ENCODE data around the gene OTUD5.

OTUD5 gene

DNA sequence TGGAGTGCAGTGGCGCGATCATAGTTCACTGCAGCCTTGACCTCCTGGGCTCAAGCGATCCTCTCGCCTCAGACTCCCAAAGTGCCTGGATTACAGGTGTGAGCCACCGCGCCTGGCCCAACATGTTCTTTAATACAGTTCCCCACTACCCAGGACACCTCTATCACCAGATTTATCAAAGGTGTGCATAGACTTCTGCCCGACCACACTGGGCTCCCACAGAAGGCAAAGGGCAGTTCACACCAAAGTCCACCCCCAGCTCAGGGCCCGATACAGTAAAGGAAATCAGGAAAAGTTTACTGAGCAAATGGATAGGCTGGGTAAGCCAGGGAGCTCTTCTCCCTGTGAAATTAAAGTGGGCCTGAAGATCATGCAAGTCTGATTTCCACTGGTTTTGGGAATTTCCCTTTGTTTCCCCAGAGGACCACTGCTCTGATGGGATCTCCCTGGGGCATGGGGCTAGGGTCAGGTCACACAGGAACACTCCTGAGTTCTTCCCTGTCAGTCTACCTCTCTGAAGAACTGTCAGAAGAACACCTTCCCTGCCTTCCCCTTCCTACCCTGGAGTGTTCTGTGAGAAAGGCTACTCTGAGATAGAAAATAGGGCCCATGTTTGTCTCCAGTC, 20.9 kb downstream of the OTUD5 start:
- no peak for DNase-seq (ENCODE audit: low spot score)

DNA sequence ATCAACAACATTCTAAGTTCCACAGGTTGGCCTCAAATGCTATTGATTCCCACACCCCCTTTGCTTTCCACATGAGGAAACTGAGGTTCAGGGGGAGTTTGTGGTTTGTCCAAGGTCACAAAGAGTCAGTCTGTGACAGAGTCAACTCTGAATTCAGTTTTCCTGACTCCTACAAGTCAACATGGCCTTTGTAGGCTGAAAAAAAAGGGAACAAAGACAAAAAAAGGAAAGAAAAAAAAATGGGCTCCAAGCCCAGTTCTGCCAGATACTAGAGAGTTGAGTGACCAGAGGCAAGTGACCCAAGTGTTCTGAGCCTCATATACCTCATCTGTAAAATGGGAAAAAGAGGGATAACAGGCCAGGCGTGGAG, 22.1 kb downstream of the OTUD5 start:
- no peak for DNase-seq (ENCODE audit: low spot score)

GRCh38 chrX:48934581-48935300, 22.7 kb downstream of the OTUD5 start:
- no peak for DNase-seq (ENCODE audit: low spot score)

DNA sequence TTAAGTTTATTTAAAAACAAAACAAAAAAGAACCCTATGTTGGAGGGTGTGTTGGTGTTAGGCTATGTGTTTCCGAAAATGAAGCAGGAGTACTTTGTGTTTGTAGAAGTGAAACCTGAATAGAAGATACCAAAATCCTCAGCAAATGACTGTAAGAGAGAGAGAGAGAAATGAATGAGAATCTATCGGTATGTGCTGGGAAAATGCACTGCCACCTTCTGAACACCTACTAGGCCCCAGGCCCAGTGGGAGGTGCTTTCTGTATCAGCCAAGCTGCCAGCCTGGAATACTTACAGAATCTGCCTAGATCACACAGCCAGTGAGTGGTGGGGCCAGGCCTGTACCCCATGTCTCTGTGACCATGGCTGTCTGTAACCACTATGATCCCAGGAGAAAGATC, 23.6 kb downstream of the OTUD5 start:
- no peak for DNase-seq (ENCODE audit: low spot score)

GRCh38 chrX:48927736-48928382, 29.5 kb downstream of the OTUD5 start:
- no peak for DNase-seq (ENCODE audit: low spot score)

DNA sequence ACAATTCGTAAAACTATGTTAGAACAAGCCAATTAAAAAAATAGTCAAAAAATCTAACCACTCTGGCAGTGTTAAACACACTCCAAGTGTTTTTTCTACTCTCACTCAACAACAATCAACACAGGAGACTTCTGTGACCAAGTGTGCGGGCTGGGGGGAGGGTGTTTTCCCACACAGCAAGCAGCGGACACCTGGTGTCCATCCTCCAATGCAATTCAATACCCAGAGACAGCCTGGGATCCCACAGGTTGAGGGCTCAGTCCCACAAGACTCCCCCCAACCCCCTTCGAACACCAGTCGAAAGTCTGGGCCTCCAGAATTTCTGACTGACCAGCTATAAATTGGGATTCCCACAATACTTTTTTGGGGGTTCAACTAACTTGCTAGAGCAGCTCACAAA, 30.3 kb downstream of the OTUD5 start:
- DNase-seq (ENCODE audit: low spot score): no peak

DNA sequence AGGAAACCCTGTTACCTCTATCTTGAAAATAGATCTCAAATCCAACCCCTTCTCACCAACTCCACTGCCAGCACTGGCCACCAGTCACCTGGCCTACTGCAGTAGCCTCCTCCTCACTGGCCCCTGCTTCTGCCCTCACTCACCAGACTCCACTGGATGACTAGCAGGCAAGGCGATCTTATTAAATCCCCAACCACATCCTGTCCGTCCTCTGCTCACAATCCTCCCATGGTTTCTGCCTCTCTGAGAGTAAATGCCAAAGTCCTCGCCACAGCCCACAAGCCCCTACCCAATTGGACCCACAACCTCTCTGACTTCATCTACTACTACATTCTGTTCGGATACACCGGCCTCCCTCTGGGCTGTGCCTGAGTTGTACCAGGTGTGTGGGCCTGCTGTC, 33.1 kb downstream of the OTUD5 start:
- DNase-seq (ENCODE audit: low spot score): no peak

DNA sequence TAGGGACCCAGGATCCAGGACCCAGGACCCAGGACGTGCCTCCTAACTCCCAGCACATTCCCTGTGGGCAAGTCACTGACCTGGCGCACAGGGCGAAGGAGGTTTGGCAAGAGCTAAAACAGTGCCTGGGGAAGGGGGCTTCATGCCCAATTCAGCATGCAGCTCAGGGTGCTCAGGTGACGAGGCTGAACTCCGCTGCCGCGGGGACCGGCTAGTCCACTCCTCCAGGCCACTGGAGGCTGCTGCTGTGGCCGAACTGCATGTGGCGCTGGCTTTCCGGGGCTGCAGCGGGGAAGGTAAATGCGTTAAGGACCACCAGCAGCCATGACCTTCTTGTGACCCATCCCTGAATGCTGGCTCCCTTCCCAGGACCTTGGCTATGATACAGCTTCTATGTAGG, 33.6 kb downstream of the OTUD5 start:
- no peak for DNase-seq (ENCODE audit: low spot score)

DNA sequence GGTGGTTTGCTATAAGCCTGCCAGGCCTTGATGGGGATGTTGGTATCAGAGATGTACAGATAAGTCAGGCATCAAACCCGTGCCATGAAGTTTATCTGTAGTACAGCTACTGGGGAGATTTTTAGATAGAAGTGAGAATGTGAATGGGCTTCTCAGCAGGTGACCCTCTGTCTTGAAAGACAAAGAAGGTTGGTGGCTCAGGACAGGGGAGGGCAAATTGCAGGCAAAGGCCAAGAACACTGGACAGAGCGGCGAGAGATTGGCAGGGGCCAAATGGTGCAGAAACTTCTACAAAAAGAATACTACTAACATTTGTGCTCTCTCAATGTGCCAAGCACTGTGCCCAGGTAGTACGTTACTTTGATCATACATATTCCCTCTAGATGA, 36.7 kb downstream of the OTUD5 start:
- DNase-seq (ENCODE audit: low spot score): no peak

DNA sequence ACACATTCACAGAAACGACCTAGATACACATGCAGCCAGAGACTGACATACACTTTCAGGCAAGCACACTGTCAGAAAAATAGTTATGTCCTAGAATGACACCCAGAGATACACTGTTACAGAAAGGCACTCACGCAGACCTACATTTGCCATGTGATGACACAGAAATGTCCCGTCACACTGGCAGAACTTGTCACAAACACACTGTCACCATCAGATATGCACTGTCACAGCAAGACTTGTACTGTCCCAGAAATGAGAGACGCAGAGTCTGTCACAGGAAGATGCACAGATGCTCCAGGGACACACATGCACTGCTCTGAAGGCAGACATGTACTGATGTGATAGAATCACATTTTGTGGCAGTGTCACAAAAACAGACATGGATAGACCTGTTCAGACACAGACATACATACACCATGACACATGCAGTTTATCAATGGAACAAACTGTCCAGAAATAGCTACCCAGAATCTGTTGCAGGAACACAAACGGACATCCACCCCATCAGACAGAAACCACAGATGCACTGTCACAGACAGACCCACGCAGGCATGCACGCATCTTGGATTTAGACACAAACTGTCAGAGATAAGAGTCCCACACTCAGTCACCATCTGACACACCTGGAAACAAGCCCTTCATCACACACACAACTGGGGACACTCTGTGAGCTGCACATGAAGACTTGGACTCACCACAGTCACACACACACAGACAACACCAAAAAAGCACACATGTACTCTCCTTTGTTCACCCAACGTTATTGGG, 37.3 kb downstream of the OTUD5 start:
- DNase-seq (ENCODE audit: low spot score): no peak

DNA sequence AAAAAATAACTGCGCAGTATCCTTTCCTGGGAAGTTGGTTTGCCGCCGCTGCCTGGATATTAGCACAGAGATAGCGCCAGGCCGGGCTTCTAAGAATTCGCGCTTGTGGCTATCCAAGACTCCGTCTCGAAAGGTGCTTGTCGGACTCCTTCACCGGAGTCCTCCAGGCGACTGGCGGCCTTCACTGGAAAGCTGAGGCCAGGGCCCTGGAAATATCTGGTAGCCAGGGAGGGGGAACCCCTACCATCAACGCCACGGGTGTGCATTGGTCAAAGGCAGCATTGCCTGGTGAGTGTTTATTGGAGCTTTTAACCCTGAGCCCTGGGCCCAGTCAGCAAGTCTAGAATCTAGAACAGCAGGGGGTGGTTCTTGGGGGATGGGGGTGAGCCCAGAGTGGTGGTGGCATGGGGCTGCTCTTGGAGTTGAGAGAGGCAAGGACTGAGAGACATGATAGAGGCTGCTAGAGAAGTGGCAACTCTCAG, 38.0 kb downstream of the OTUD5 start:
- peak; percentile 33 for DNase-seq (ENCODE audit: low spot score)

GRCh38 chrX:48918643-48919340, 38.6 kb downstream of the OTUD5 start, which contains the start of gene PIM2:
TSS of gene PIM2 (minus strand) at chrX:48919024. CDS start at chrX:48918834, 190 bp downstream.
- DNase-seq (ENCODE audit: low spot score): peak; percentile 89

GRCh38 chrX:48918301-48918642, 39.1 kb downstream of the OTUD5 start:
- no peak for DNase-seq (ENCODE audit: low spot score)

DNA sequence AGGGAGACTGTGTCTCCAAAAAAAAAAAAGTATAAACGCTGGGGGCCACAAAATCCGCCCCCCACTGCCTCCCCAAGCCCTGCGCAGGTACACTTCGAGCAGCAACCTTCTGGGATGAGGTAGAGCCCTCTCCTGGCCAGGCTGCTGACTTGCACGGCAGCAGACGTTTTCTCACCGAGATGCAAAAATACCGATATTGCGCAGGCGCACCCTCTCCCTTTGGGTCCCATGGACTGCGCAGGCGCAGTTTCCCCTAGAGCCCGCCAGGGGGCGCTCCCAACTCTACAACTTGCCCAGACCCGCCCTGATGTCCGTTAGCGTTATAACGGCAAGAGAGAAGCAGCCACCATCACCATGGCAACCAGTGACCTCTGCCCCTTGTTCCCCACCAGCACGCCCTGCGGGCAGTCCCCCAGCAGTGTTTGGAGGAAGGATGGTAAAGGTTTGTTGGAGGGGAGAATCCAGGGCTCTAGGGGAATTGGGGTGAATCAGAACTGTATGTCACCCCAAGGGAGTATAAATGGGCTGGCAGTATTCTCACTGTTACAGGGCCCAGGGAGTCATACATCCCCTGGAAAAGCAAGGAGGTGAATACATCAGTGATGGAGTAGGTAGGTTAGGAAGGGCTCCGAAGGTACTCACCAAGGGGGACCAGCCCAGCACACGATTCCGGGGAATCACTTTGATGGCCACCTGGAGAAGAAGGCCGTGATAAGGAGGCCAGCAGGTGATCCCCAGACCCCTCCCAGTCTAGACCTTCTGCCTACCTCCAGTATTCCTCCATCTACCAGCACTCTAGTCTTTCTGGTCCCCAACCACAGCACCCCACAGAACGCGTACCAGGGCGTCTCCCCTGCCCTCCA, 40.0 kb downstream of the OTUD5 start:
- DNase-seq (ENCODE audit: low spot score): peak; percentile 86

DNA sequence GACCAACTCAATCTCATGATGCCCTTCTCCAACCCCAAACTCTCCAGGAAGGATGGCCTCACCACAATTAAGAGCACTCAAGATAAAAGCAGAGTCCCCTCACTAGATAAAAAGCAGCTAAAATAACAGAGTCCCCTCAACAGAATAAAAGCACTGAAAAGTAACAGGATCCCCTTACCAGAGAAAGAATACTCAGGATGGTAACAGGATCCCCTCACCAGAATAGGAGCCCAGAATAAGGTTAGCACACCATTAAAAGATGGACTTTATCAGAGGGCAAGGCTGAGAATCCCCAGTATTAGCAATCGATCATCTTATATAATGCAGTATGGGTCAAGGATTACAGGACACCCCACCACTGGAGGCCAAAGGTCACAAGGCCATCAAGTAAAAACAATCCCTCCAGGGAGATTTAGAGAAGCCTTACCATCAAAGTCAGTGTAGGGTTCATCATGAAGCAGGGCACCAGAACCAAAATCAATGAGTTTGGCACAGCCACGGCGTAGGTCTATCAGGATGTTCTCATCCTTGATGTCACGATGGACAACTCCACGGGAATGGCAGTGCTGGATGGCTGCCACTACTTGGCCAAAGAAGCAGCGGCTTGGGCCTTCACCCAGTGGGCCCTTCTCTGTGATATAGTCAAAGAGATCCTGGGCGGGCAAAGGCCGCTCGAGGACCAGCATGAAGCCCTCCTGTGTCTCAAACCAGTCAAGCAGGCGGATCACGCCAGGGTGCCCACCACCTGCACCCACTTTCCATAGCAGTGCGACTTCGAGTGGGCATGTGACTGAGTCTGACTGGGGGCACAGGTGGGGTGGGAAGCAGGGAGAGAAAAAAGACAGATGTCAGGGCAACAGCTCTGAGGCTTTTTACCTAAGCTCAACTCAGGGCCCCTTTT, 42.6 kb downstream of the OTUD5 start:
- DNase-seq (ENCODE audit: low spot score): no peak

DNA sequence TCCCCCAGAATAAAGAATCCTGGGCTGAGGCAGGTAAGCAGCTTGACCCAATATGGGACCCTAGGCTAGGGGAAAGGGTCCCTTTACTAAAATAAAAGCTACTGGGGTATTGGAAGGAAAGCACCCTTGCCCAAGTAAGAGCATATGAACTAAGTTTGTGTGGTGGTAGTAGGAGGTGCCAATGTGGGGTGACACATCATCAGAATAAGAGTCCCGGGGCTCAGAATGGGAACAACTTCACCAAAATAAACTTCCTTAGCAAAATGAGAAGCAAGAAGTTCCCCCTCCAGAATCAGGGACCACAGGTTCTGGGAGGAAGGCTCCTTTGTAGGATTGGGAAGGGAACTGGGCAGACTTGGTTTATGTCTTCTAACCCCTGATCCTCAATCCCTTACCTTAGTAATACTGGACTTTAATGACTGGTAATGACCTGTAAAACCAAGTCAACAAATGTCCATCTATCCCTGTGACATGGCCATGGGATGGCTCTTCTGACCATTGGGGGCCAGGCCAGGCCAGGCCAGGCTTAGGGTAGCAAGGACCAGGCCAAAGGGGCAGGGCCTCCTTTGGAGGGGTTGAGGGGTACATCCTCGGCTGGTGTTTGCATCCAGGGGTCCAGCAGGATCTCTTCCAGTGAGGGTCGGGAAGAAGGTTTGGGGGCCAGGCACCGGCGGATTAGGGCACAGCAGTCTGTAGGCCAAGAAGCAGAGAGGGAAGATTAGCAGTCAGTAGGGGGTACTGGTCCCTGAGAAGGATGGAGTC, 43.6 kb downstream of the OTUD5 start:
- DNase-seq (ENCODE audit: low spot score): no peak

DNA sequence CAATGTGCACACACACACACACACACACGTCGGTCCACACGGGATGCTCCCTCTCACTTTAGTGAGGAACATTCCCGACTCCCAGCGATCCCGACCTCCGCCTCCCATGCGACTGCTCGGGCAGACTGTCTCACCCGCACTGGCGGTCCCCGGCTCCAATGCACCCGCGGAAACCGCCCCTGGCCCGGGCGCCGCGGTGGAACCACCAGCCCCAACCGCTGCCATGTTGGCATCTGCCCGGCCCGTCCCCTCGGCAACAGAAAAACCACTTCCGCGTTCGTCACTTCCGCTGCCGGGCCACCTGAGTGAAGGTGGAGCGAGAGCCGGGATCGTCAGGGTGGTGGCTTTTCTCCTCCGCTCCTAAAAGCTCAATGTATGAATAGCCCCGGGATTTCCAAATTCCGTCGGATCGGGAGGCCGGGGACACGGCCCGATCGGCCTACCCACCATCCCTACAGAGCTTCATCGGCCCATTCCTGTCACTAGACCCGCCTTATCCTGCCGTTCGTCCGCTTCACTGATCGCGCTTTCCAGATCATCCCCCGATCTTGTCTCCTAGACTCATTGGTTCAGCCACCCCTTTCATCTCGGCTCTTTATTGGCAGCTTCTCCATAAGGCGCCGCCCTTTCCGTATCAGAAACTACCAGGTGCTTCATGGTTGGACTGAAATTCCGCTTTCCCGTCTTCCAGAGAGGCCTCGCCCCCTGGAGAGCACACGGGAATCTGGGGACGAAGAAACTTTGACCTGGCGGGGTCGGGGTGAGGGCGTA, 45.8 kb downstream of the OTUD5 start, which contains the start of gene SLC35A2:
Gene SLC35A2 (minus strand): TSS at position 235 of the 771 bp plus-strand sequence. CDS start 10 bp downstream, at position 225.
- DNase-seq (ENCODE audit: low spot score): peak; percentile 83

- no peak for DNase-seq (ENCODE audit: low spot score)
These were observed 46.4 kb downstream of the OTUD5 start for GRCh38 chrX:48910926-48911411.
